MCF 10A (cell line): Measurements from ENCODE around the gene C14orf132. TPM values are rescaled to one million over a fixed set of nuclear protein-coding genes. Genes with fewer than 3 reads are reported as not detected.

Source experiments
- BruUV-seq: library from RNA; stranded (reverse); fragments of 400-500 nt; replicated peaks from 2 replicates; lab custom pipeline; 2021; lab: Mats Ljungman, UMichigan
- CTCF ChIA-PET: fragments of 300-600 bp; sonication (Branson Sonifier 250); formaldehyde crosslinking; extraction: SDS; loops from one replicate; lab custom pipeline; 2021; ENCODE audit warnings: antibody characterized with exemption, inconsistent platforms; lab: Yijun Ruan, JAX
- POLR2A ChIA-PET: fragments of 300-600, 350-650 bp; sonication (Branson Sonifier 250); formaldehyde crosslinking; extraction: SDS; loops from one replicate; lab custom pipeline; 2020; ENCODE audit warnings: antibody characterized with exemption, inconsistent platforms; lab: Yijun Ruan, JAX
- DNase-seq: peaks from one replicate; pipeline ENCODE4 v3.0.0-alpha.2; 2018; ENCODE audit not compliant: unreplicated experiment
- H3K27ac Mint-ChIP-seq: one replicate; pipeline ENCODE4 v1.8.0; 2022; ENCODE audit warnings: mild to moderate bottlenecking, low read depth, mixed read lengths; ENCODE audit not compliant: unreplicated experiment
- H3K27me3 Mint-ChIP-seq: one replicate; pipeline ENCODE4 v1.8.0; 2022; ENCODE audit warnings: mixed read lengths; ENCODE audit not compliant: insufficient read depth, unreplicated experiment
- H3K36me3 Mint-ChIP-seq: one replicate; pipeline ENCODE4 v1.8.0; 2022; ENCODE audit warnings: mild to moderate bottlenecking, moderate library complexity, mixed read lengths; ENCODE audit not compliant: insufficient read depth, unreplicated experiment
- H3K4me1 Mint-ChIP-seq: one replicate; pipeline ENCODE4 v1.8.0; 2022; ENCODE audit warnings: mixed read lengths; ENCODE audit not compliant: insufficient read depth, unreplicated experiment
- H3K4me3 Mint-ChIP-seq: one replicate; pipeline ENCODE4 v1.8.0; 2022; ENCODE audit warnings: mild to moderate bottlenecking, moderate library complexity, mixed read lengths; ENCODE audit not compliant: unreplicated experiment
- H3K9me3 Mint-ChIP-seq: one replicate; pipeline ENCODE4 v1.8.0; 2022; ENCODE audit warnings: mixed read lengths; ENCODE audit not compliant: unreplicated experiment
- intact Hi-C: fragments of 100-400 bp; cut with micrococcal nuclease; formaldehyde crosslinking; loops from 2 replicates; pipeline ENCODE4 v1.14.1; 2022
- total RNA-seq: library from RNA; stranded (reverse); gene quantifications from 2 replicates; pipeline ENCODE4 v1.2.3, GENCODE V29; 2022
- TF ChIP-seq, protein P1 (sequence below): fragments of 200-600 bp; IDR thresholded peaks from one replicate; pipeline ENCODE4 v1.8.0; 2022; ENCODE audit warnings: antibody characterized with exemption, mild to moderate bottlenecking; ENCODE audit not compliant: unreplicated experiment

The C14orf132 gene
- total RNA-seq, 1 experiment from 2014 or later: not detected

DNA sequence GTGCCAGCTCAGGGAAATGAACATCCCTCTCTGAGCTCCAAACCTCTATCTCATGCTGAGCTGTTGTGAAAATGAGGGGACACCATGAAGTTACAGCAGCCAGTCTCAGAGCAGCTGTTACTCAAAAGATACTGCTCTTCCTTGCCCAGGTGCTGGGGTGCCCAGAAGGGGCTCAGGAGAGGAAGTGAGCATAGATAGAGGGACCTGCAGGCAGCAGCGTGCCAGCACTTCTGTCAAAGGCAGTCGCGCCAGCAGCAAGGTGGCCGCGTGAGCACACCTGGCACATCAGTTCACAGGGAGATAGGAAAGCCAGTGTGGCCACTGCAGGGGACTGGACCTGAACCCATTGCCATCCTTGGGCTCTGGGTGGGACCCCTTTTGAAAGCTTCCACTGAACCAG is 27.8 kb downstream of the C14orf132 start:
- BruUV-seq: no TSS peak
- TF ChIP-seq, protein P1, sequence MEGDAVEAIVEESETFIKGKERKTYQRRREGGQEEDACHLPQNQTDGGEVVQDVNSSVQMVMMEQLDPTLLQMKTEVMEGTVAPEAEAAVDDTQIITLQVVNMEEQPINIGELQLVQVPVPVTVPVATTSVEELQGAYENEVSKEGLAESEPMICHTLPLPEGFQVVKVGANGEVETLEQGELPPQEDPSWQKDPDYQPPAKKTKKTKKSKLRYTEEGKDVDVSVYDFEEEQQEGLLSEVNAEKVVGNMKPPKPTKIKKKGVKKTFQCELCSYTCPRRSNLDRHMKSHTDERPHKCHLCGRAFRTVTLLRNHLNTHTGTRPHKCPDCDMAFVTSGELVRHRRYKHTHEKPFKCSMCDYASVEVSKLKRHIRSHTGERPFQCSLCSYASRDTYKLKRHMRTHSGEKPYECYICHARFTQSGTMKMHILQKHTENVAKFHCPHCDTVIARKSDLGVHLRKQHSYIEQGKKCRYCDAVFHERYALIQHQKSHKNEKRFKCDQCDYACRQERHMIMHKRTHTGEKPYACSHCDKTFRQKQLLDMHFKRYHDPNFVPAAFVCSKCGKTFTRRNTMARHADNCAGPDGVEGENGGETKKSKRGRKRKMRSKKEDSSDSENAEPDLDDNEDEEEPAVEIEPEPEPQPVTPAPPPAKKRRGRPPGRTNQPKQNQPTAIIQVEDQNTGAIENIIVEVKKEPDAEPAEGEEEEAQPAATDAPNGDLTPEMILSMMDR: no peak
- POLR2A ChIA-PET: interaction anchor here (0.6 to 1.0 kb wide), 2 partner anchors 9 to 954 kb away, joined by 4 read pairs; no protein-coding TSS in a partner anchor
- Mint-ChIP-seq H3K4me1 (no peaks in the 10 kb centered on the region), H3K27me3 (peaks cover 16% of the 10 kb centered on the region), H3K4me3 (no peak overlapping the region), H3K27ac (no peak overlapping the region), H3K9me3 (no peaks in the 10 kb centered on the region), H3K36me3 (peaks cover 7% of the 10 kb centered on the region)
- CTCF ChIA-PET: interaction anchor here (0.8 to 3.3 kb wide), 6 partner anchors 9 to 72 kb away, joined by 3 to 13 read pairs (median 4); no protein-coding TSS in a partner anchor
- no peak for DNase-seq
- intact Hi-C loops: no loop called here

DNA sequence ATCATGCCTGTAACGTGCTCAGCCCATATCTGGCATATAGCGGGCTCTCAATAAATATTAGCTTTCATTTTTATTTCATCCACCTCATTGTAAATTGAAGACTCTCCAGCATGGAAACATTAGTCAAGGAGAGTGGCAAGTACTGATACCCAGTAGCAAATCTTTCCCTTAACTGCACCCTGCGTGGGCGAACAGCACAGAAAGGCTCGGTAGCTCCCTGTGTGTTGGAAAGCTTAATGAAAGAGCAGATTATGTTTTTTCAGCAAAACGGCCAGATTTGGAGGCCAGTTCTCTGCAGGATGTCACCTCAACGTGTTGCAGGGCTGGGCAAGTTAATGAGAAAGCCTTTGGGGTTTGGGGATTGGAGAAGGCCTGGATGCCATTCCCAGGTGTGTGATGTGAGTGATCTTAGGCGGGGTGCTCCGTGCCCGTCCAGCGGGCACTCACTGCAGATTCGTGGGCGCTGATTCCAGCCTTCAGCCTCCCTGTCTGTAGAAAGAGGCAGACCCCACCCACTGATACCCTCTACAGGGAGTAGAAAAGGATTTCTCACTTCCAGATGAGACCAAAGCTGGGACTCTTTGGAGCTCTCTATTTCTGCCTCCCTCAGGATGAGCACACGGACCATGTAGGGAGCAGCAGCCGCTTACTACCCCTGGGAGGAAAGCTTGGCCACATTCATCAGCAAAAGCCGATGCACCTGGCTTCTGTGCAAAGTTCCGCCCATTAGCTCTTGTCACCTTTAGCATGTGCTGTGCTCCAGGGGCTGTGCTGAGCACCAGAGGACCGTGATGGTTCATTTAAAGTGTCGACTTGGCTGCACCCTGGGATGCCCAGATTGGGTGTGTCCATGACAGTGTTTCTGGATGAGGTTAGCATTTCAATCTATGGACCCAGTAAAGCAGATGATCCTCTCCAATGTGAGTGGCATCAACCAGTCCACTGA is 29.1 kb downstream of the C14orf132 start:
- H3K36me3 Mint-ChIP-seq: no peaks in the 10 kb centered on the region
- BruUV-seq: no TSS peak
- TF ChIP-seq, protein P1: no peak
- ChIA-PET CTCF (interaction anchor here (1.1 to 3.3 kb wide), 4 partner anchors 12 to 294 kb away, joined by 3 to 13 read pairs (median 6); no protein-coding TSS in a partner anchor), POLR2A (interaction anchor here (0.6 to 1.0 kb wide), 3 partner anchors 8 to 276 kb away, joined by 3 to 4 read pairs (median 3); no protein-coding TSS in a partner anchor)
- no peaks in the 10 kb centered on the region for H3K9me3 Mint-ChIP-seq
- H3K27me3 Mint-ChIP-seq: peaks cover 16% of the 10 kb centered on the region
- no peak overlapping the region for H3K4me3 Mint-ChIP-seq
- DNase-seq: no peak
- no peaks in the 10 kb centered on the region for H3K4me1 Mint-ChIP-seq
- H3K27ac Mint-ChIP-seq: no peak overlapping the region
- intact Hi-C loops: no loop called here

DNA sequence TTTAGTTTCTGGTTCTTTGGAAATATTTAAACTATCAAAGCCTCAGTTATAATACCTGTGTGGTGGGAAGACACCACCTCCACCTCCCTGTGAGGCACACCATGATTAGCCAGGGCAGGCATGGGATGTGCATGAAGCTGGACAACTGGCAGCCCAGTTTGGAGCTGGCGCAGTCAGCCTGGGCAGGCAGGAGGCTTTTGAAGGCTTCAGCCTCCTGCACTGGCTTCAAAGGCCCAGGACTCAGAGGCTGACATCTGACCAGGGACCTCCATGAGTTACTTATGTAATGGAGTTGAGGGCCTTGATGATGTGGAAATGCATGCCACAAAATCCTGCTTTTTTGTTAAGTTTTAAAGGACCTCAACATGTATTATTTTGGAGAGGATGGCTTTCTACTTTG is 30.3 kb downstream of the C14orf132 start:
- intact Hi-C loops: no loop called here
- no peak overlapping the region for H3K4me3 Mint-ChIP-seq
- ChIA-PET POLR2A (no interaction called here), CTCF (interaction anchor here (1.3 kb wide), 1 partner anchor 17 kb away, joined by 4 read pairs; no protein-coding TSS in a partner anchor)
- no peaks in the 10 kb centered on the region for H3K9me3 Mint-ChIP-seq
- no peaks in the 10 kb centered on the region for H3K36me3 Mint-ChIP-seq
- H3K27ac Mint-ChIP-seq: no peak overlapping the region
- TF ChIP-seq, protein P1: no peak
- peaks cover 16% of the 10 kb centered on the region for H3K27me3 Mint-ChIP-seq
- no peak for DNase-seq
- BruUV-seq: no TSS peak
- no peaks in the 10 kb centered on the region for H3K4me1 Mint-ChIP-seq

DNA sequence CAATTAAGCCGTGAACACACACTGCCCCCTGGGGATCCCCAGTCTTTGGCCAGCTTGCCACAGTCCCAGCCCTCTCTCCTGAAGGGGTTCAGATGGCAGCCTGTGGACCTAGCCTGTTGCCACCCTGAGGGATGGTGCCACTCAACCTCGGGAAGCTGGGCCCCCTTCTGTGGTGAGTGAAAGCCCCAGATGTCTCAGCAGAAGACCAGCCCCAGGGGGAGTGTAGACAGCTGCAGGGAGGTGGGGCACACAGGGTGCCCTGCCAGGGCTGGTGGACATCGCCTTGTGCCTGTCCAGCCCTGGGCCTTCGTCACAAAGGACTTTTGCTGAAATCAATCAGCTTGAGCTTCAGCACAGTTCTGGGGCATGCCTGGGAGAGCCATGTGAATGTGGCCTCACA is 32.4 kb downstream of the C14orf132 start:
- Mint-ChIP-seq H3K27ac (no peak overlapping the region), H3K9me3 (no peaks in the 10 kb centered on the region), H3K36me3 (no peaks in the 10 kb centered on the region), H3K4me1 (no peaks in the 10 kb centered on the region), H3K4me3 (no peak overlapping the region), H3K27me3 (peaks cover 16% of the 10 kb centered on the region)
- BruUV-seq: no TSS peak
- ChIA-PET POLR2A (no interaction called here), CTCF (interaction anchor here (1.1 to 2.0 kb wide), 3 partner anchors 11 to 27 kb away, joined by 3 to 10 read pairs (median 6); no protein-coding TSS in a partner anchor)
- no peak for DNase-seq
- intact Hi-C loops: no loop called here
- TF ChIP-seq, protein P1: no peak
